HG02610 (cell line): ENCODE results near the gene GPR35.
A peak's percentile ranks its signal among the peaks of the same experiment; 100 is the strongest.

Experiments
- ATAC-seq: cut with Tn5 transposase; IDR thresholded peaks from one replicate; pipeline ENCODE4 v1.9.1; 2021; ENCODE audit warnings: mild to moderate bottlenecking, moderate library complexity; ENCODE audit not compliant: unreplicated experiment

Gene GPR35, protein sequence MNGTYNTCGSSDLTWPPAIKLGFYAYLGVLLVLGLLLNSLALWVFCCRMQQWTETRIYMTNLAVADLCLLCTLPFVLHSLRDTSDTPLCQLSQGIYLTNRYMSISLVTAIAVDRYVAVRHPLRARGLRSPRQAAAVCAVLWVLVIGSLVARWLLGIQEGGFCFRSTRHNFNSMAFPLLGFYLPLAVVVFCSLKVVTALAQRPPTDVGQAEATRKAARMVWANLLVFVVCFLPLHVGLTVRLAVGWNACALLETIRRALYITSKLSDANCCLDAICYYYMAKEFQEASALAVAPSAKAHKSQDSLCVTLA

DNA sequence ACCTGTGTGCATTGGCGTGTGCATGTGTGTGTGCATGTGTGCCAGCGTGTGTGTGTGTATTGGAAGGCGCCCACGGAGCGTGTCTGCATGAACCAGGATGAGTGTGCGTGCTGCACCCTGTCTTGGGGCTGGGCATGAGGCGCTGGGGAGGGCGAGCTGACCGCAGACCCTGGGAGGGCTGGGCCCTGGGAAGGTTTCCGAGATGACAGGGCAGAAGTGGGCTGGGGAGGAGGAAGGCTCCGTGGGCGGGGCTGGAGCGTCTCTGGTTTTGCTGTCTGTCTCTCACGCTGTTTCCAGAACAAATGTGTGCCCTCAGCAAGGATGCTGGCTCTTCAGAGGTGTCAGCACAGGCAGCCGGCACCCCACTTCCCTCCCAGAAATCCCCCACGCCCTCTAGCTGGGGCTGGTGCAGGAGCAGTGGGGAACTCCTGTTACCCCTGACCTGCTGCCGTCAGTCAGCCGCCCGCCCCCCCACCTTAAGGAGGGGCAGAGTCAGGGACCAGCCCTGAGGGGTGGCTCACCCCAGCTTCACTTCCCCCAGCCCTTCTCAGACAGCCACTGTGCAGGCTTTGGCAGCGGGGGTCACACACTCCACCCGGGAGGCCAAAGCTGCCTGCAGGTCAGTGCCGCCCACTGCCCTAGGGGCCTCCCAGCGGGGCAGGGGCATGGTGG lies at the start of gene GPR35:
Gene GPR35 (plus strand): TSS at position 531 of the 672 bp plus-strand sequence. CDS start 4,473 bp downstream, outside the sequence.
- ATAC-seq, result no peak

DNA sequence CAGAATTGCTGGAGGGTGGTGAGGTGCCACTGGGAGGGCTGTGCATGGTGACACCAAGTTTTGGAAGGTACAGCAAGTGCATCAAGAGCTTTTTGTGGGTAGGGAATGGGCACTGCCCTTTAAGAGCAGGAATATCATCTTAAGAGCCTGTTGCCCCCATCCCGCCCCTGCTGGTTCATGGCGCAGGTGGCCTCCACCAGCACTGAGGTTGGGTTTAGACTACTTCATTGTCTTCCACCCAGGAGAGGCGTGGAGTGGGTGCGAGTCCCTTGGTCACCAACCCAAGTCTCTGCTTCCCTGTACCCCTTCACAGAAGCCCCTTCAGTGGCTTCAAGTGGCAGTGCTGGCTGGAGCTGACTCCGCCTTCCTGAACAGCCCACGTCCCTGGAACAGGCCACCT lies 49.2 kb upstream of the GPR35 start:
- ATAC-seq, result no peak

DNA sequence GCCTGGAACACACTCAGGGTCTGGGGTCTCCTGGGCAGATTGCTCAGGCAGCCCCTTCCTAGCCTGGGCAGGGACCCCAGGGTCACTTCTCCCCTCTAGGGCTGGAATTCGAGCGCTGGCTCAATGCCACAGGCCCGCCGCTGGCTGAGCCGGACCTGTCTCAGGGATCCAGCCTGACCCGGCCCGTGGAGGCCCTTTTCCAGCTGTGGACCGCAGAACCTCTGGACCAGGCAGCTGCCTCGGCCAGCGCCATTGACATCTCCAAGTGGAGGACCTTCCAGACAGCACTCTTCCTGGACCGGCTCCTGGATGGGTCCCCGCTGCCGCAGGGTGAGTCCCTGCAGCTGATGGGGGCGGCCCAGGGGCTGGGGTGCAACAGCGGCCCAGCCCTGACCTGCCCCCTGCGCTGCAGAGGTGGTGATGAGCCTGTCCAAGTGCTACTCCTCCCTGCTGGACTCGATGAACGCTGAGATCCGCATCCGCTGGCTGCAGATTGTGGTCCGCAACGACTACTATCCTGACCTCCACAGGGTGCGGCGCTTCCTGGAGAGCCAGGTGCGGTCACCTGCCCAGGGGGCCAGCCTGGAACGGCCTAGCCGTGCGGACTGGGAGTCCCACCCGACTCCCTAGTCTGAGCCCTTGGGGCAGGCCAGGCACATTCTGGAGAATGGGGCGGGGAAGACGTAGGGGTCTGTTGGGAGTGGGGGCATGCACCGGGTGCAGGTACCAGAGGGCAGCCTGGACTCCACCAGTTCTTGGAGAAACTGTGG lies 48.7 kb upstream of the GPR35 start:
- no peak for ATAC-seq

DNA sequence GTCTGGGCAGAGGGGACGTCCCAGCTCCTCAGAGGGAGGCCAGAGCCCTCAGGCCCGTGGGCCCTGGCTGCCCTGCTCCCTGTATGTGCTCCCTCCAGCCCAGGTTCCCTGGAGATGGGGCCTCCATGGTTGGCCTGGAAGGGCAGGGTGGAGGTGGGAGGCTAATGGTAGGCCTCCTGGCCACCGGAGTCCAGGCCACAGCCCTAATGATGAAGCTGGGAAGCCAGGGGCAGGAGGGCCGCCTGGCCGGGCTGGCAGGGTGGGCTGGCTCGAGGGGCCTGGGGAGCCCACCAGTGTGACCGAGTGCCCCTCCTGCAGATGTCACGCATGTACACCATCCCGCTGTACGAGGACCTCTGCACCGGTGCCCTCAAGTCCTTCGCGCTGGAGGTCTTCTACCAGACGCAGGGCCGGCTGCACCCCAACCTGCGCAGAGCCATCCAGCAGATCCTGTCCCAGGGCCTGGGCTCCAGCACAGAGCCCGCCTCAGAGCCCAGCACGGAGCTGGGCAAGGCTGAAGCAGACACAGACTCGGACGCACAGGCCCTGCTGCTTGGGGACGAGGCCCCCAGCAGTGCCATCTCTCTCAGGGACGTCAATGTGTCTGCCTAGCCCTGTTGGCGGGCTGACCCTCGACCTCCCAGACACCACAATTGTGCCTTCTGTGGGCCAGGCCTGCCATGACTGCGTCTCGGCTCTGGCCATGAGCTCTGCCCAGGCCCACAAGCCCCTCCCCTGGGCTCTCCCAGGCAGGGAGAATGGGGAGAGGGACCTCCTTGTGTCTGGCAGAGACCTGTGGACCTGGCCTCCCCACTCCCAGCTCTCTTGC lies 47.8 kb upstream of the GPR35 start:
- no peak for ATAC-seq

DNA sequence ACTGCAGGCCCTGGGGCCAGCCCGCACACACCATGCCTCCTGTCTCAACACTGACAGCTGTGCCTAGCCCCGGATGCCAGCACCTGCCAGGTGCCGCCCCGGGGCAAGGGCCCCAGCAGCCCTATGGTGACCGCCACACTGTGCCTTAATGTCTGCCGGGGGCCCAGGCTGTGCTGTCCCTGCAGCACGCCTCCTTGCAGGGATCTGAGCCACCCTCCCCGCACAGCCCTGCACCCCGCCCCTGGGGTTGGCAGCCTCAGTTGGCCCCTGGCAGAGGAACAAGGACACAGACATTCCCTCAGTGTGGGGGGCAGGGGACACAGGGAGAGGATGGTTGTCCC lies 47.2 kb upstream of the GPR35 start:
- no peak for ATAC-seq

DNA sequence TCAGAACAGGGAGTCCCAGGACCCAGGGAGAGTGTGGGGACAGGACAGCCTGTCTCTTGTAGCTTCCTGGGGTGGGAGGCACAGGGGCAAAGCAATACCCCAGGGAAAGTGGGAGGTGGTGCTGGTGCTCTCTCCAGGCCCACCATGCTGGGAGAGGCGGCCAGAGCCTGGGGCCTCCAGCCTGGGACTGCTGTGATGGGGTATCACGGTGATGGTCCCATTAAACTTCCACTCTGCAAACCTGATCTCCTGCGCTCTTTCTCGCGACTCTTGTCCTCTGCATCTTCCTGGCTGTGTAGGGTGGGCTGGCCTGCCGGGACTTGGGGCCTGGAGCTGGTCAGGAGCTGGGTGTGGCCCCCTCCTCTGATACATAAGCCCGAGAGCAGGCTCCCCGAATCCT lies 46.8 kb upstream of the GPR35 start:
- ATAC-seq, result no peak

DNA sequence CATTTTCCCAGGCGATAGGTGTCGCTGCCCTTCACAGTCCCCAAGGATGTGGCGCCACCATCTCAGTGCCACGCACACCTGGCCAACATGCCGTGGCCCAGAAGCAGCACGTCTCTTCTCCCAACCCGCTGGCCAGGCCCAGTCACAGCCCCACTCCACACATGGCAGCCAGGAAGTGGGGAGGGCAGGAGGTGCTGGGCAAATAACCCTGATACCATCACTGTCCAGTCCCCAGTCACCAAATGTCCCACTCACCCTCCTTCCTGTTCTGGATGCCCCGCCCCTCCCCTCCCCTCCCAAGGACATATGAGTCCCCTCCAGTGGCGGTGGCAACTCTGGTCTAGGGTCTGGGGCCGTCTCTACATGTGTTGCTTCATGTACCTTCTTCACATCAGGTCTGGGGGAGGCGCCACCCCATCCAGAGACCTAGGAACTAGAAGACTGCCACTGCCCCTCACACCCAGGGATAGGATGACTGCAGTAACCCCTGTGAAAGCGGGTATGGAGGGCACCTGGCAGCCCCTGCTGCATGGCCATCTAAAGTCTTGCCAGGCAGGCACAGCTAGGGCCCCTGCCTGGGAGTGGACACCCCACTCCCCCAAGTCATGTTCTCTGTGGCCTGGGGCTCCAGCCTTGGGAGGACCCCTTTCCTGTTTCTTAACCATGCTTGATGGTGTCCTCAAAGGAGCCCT lies 46.1 kb upstream of the GPR35 start:
- ATAC-seq, result no peak

DNA sequence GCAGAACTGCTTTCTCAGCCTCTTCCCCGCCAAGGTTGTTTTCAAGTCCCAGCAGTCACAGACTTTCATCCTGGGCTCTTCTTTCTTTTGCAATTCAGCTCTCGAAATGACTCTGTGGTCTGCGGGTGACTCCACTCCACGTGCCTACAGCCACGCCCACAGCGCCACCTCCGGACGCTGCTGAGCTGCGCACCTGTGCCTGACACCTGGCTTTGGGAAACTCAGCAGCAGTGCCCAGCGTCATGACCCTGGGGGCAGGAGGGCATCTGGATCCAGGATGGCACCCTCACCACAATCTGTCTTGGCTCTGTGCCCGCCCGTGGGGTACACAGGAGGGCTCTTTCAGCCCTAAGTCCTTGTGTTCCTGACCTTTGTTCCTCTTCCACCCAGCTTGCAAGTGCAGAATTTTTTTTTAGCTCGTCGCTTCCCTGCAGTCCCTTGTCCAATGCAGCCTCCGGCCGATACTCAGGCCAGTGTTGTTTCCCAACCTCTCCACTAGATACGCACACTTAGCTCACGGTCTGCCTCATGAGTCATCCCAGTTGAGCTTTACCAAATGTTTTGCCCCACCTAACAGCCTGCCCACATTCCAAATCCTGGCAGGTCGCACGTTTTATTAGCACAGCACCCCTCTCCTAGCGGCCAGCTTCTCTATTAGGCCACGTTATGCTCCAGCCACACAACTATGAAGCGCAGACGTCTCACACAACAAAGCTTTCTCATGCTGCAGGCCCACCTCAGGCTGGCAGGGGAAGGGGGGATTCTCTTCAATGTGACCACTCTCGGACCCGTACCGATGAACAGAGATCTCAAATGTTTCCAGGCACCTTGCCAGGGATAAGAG lies 45.3 kb upstream of the GPR35 start:
- ATAC-seq, result no peak

DNA sequence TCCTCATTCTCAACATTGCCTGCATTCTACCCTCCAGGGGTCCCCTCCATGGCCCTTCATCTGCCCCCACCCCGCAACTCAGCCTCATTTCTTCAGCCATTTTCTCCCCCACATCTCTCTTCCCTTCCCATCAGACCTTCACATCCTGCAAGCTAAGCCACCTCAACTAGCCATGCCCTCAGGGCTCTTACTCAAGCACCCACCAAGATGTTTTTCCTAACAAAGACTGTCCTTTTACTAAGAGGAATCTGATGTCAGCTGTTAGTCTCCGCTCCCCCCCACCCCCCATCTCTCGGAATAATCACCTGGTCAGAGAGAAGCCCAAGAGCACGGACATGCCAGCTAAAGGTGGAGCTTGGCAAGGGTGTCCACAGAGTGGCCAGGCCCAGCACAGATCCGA lies 43.5 kb upstream of the GPR35 start:
- ATAC-seq, result no peak

DNA sequence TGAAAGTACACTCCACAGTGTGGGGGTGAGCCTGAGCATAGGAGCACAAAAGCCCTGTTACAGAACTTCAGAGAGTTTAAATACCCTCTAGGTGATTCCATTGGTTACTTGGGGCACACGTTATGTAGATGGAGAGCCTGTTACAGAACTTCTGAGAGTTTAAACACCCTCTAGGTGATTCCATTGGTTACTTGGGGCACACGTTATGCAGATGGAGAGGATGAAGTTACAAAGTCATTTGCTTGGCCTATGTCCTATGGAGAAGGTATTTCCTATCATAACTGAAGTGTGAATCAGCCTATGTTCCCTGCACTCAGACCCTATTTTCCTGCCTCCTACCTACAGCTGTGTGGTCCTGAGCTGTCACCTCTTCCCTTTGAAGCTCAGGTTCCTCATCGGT lies 42.5 kb upstream of the GPR35 start:
- no peak for ATAC-seq

DNA sequence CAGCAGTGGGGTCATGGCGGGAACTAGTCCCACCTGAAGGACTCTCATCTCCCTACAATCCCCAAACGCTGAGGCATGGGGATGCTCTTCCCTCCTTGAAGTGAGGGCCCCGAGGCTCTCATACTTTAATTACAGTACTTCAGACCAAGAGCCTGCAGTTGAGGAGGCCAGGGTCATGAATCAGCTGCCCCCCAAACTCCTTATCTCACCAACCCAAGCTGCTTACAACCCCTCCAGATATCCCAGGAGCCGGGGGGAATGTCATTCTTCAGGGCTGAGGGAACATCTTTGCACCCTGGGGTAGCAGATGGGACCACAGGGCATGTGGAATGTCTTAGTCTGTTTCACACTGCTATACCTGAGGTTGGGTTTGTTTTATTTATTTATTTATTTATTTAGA lies 41.5 kb upstream of the GPR35 start:
- no peak for ATAC-seq

DNA sequence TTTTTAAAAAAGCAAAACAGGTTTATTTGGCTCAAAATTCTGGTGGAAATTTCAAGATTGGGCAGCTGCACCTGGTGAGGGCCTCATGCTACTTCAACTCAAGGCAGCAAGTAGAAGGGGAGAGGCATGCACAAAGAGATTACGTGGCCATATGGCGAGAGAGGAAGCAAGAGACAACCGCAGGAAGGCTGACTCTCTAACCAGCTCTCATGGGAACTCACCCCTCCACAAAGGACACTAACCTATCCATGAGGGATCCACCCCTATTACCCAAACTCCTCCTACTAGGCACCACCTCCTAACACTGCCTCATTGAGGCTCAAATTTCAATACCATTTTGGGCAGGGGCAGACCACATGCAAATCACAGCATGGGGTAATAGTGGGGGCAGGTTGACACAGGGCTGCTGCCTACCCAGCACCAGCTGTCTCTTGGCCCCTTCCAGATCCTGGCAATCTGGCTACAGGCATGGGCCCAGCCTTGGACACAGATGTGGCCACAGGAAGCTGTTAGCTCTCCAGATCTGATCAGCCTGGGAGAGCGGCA lies 40.7 kb upstream of the GPR35 start:
- ATAC-seq, result peak; percentile 58

DNA sequence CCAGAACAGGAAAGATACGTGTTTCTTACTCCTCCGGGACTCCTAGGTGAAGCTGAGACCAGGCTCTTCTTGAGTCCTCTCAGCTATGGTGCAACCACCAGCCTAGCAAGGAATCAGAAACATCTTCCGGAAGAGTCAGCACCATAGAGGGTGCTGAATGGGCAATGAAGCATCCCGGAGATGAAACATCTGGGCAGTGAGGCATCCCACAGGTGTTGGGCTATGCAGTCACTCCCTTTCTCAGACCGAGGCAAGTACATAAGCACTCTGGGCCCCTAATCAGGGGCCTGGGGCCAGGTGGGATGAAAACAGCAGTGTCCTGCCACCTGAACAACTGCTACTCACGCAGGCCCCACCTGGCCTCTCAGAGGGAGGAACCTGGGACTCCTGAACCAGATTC lies 40.2 kb upstream of the GPR35 start:
- peak; percentile 27 for ATAC-seq

DNA sequence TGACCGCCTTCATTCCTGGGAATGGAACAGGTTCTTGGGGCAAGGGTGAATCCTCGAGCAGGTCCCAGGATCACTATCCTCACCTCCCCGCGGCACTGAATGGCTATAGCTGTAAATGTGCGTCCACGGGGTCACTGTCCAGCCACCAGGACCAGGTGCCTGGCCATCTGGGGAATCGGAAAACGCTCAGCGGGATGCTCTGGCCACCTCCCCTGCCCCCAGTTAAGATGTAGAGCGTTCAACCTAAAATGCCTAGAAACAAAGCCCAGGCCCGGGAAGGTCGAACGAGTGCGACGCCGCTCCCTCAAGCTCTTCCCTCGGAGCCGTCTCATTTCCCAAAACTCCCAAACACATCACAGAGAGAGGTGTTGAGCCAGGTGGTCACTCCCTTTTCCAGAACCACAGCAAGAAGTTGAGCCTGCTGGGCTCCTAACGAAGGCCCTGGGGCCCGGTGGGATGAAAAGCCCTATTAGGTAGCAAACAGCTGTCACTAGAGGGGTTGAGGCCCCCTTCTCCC lies 39.5 kb upstream of the GPR35 start:
- ATAC-seq, result no peak

DNA sequence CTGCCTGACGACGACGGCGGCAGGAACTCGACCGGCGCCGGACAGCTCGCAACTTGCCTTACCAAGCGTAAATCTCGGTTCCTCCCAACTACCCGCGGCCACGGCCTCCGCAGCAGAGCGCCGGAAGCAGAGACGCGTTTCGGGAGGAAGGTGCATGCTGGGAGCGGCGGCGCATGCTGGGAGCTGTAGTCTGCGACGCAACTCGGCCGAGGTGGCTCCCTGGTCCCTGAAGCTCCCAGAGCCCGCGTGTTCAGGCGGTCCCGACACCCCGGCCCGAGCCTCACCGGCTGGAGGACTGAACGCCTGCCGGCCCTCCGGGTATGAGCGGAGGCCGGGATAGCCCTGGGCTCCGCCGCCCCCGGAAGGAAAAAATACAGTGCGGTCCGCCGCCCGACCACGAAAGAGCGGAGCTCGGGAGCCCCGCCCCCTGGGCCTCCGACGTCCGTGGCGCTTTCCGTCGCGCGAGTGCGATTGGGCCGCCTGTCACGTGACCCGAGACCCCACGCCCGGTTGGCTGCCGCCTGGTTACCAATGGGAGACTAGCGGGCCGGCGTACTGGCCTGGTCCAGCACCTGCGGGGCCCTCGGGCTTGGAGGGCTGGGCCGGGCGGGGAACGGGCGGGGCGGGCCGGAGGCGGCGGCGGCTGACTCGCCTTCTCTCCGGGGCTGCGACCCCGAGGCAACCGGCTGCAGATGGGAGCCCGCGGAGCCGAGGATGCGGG lies 38.9 kb upstream of the GPR35 start, which contains the start of gene CAPN10:
Gene CAPN10 (plus strand): TSS at position 537 of the 721 bp plus-strand sequence. CDS start 178 bp downstream, at position 715.
- ATAC-seq, result peak; percentile 60

DNA sequence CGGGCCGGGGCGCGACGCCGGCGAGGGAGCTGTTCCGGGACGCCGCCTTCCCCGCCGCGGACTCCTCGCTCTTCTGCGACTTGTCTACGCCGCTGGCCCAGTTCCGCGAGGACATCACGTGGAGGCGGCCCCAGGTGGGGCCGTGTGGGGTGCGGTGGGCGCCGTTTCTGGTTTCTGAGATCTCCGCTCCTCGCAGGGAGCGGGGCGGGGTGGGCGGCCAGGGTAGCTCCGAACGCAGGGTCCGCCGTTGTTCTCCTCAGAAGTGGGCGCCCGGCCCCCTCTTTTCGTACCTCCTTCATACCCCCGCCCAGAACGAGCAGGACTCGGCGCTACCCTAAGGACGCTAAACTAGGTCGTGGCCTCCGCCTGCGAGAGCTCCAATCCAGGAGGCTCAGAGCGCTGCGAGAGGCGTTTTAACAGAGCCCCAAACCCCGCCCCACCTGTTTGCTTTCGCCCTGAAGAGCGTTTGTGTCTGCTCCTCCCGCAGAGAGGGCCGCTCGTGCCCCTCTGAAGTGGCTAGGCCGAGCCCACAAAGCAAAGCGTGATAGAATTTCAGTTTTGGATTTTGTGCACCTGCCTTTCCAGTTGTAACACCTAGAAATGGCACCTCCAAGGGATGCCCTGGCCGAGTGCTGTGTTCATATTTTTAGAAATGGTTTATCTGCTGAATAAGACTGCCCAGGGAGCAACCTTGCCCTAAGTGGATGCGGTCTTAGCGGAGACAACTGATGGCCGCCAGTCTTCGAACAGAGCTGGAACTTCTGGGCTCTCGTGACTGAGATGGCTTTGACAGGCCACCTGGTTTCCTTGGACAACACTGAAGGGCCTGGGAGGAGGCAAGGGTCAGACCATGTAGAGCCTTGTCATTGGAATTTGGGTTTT lies 38.1 kb upstream of the GPR35 start:
- ATAC-seq, result no peak

DNA sequence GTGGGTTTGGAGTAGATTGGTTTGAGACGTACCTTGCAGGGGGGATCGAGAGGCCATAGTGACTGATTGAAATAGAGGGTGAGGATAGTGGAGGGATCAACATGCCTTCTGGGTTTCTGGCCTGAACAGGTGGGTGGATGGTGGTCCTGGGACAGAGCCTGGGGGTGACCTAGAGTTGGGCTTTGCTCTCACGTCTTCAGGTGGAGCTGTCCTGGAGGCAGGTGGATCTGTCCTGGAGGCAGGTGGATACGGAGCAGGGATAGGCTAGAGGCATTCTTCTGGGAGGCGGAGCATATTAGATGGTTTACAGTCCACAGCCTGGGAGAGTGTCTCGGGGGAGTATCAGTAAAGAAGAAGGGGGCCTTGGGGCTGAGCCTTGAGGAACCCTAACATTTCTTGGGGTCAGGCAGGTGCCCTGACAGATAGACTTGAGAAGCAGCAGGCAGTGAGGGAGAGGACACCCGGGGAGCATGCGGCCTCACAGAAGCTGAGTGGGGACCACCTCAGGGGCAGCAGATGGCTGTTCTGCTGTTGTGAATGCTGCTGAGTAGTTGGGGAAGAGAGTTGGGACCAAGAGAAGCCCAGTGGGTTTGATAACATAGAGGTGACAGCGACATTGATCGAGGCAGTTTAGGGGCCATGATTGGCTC lies 37.1 kb upstream of the GPR35 start:
- ATAC-seq, result no peak
